GM12878 (cell line): ENCODE measurements around the gene SOBP. TPM values are rescaled to one million over a fixed set of nuclear protein-coding genes. Genes with fewer than 3 reads are reported as not detected.

ENCODE experiments used
- ATAC-seq: fragments of 200-7000 bp; cut with Tn5 transposase; 3 replicates; pipeline ENCODE4 v1.9.1; 2020; ENCODE audit warnings: mild to moderate bottlenecking, moderate library complexity
- BruUV-seq: library from RNA; stranded (reverse); fragments of 400-500 nt; replicated peaks from 2 replicates; lab custom pipeline; 2021; lab: Mats Ljungman, UMichigan
- CTCF ChIA-PET: fragments of 300-600 bp; sonication (Branson Sonifier 250); formaldehyde crosslinking; extraction: SDS; loops from one replicate; lab custom pipeline; 2021; ENCODE audit warnings: inconsistent platforms; lab: Yijun Ruan, JAX
- POLR2A ChIA-PET: fragments of 350-600 bp; formaldehyde crosslinking; extraction: SDS; loops from one replicate; lab custom pipeline; 2021; ENCODE audit warnings: inconsistent platforms; lab: Charles Lee
- RAD21 ChIA-PET: fragments of 300-600 bp; sonication (Branson Sonifier 250); formaldehyde crosslinking; loops from one replicate; lab custom pipeline; 2023; ENCODE audit warnings: antibody characterized with exemption; ENCODE audit not compliant: unreplicated experiment; lab: Charles Lee
- SMC1A ChIA-PET: fragments of 300-600 bp; sonication (Branson Sonifier 250); formaldehyde crosslinking; loops from one replicate; lab custom pipeline; 2023; ENCODE audit not compliant: unreplicated experiment, uncharacterized antibody; lab: Charles Lee
- DNase-seq: peaks from one replicate; pipeline ENCODE4 v3.0.0-alpha.2; 2011; ENCODE audit warnings: low read depth, low spot score
- FAIRE-seq: peaks from 3 replicates; lab custom pipeline; 2011; peaks lifted over from hg19 to GRCh38; lab: Jason Lieb, UNC
- H2AFZ ChIP-seq: 2 replicates; pipeline ENCODE4 v1.6.0; 2011; ENCODE audit warnings: low read depth, low read length, control low read depth; ENCODE audit not compliant: control insufficient read depth
- H3K27ac ChIP-seq: 2 replicates; pipeline ENCODE4 v1.5.1; 2011; ENCODE audit warnings: control low read depth; ENCODE audit not compliant: control insufficient read depth, insufficient read depth
- H3K27me3 ChIP-seq, 2 experiments: replicated peaks in 1 of 2; 2 replicates each; pipeline versions ENCODE4 v1.6.0 to v1.6.1; 2011; ENCODE audit warnings: low read length in 1 of 2; ENCODE audit not compliant: control insufficient read depth in 2 of 2, insufficient read depth in 2 of 2
- H3K36me3 ChIP-seq, 2 experiments: 2 replicates each; pipeline ENCODE4 v1.5.1; 2011; ENCODE audit warnings: low read length in 1 of 2; ENCODE audit not compliant: control insufficient read depth in 2 of 2, insufficient read depth in 2 of 2
- H3K4me1 ChIP-seq: 2 replicates; pipeline ENCODE4 v1.6.1; 2011; ENCODE audit warnings: mild to moderate bottlenecking, low read length, moderate library complexity, mixed read lengths; ENCODE audit not compliant: control insufficient read depth, insufficient read depth
- H3K4me2 ChIP-seq: 2 replicates; pipeline ENCODE4 v1.6.0; 2011; ENCODE audit warnings: control low read depth; ENCODE audit not compliant: control insufficient read depth, insufficient read depth
- H3K4me3 ChIP-seq: fragments of 200-600 bp; sonication (generic); 2 replicates; pipeline ENCODE4 v1.5.1; 2016
- H3K79me2 ChIP-seq: 2 replicates; pipeline ENCODE4 v1.6.0; 2011; ENCODE audit warnings: low read length; ENCODE audit not compliant: control insufficient read depth, insufficient read depth
- H3K9ac ChIP-seq: 2 replicates; pipeline ENCODE4 v1.8.0; 2011; ENCODE audit warnings: low read length, control low read depth, mixed read lengths; ENCODE audit not compliant: control insufficient read depth, insufficient read depth
- H3K9me3 ChIP-seq: replicated peaks from 3 replicates; pipeline ENCODE4 v1.5.1; 2011; ENCODE audit warnings: mild to moderate bottlenecking, low read length; ENCODE audit not compliant: control insufficient read depth, insufficient read depth
- H4K20me1 ChIP-seq: 2 replicates; pipeline ENCODE4 v1.6.0; 2011; ENCODE audit not compliant: control insufficient read depth, insufficient read depth
- DPF2 ChIP-seq: fragments of 450-650 bp; IDR thresholded peaks from 2 replicates; pipeline ENCODE4 v1.6.1; 2017; ENCODE audit warnings: mild to moderate bottlenecking
- FOS ChIP-seq: IDR thresholded peaks from 3 replicates; pipeline ENCODE4 v1.6.1; 2011; ENCODE audit warnings: borderline replicate concordance; ENCODE audit not compliant: insufficient read length; ENCODE audit errors: extremely low read depth
- KDM1A ChIP-seq: fragments of 200-600 bp; sonication (generic); IDR thresholded peaks from 2 replicates; pipeline ENCODE4 v1.6.1; 2016; ENCODE audit warnings: borderline replicate concordance
- MTA2 ChIP-seq: fragments of 450-650 bp; IDR thresholded peaks from 2 replicates; pipeline ENCODE4 v1.6.1; 2016; ENCODE audit warnings: low read depth, mild to moderate bottlenecking, moderate library complexity
- NBN ChIP-seq: fragments of 450-650 bp; IDR thresholded peaks from 2 replicates; pipeline ENCODE4 v1.6.1; 2016
- NR2F1 ChIP-seq: fragments of 450-650 bp; conservative IDR thresholded peaks from 2 replicates; pipeline ENCODE4 v1.6.1; 2017; ENCODE audit warnings: mild to moderate bottlenecking
- SMC3 ChIP-seq: IDR thresholded peaks from 2 replicates; pipeline ENCODE4 v1.6.1; 2011; ENCODE audit warnings: low read length, improper control_type of control experiment, borderline replicate concordance
- WGBS: methylation state at CpG from one replicate; pipeline ENCODE4 v1.1.6; 2016; ENCODE audit warnings: low lambda C conversion rate; ENCODE audit not compliant: insufficient replicate concordance, insufficient coverage; ENCODE audit errors: missing lambda C conversion rate; 5-methylcytosine and 5-hydroxymethylcytosine counted together
- in situ Hi-C: fragments of 300-500 bp; cut with MboI; formaldehyde crosslinking; loops from 9 replicates; pipeline ENCODE4 v1.14.3; 2018; ENCODE audit warnings: mixed read lengths
- intact Hi-C: fragments of 100-400 bp; cut with micrococcal nuclease; formaldehyde crosslinking; loops from one replicate; pipeline ENCODE4 v1.14.2; 2022; ENCODE audit not compliant: unreplicated experiment
- polyA plus RNA-seq, 11 experiments: library from polyadenylated mRNA; depleted of rRNA in 4 of 11; unstranded in 6 of 11; stranded (reverse) in 5 of 11; fragments of >200 nt; fragmentation: Nextera tagmentation in 4 of 11; fragmentation: Illumina TruSeq in 1 of 11; extraction: Ambion mirVana in 4 of 11; extraction: Trizol in 1 of 11; gene quantifications; 1 replicate in 1 of 11; 2 replicates in 10 of 11; pipeline versions ENCODE4 v1.2.1 to v1.2.3, GENCODE V29; 2011 to 2016; ENCODE audit warnings: inconsistent platforms in 2 of 11, missing spikeins in 2 of 11, low read depth in 1 of 11
- total RNA-seq, 4 experiments: library from RNA; depleted of rRNA in 3 of 4; stranded (reverse); fragments of >200 nt in 3 of 4; fragmentation: Illumina TruSeq in 1 of 4; extraction: Trizol in 1 of 4; gene quantifications; 2 replicates each; pipeline versions ENCODE4 v1.2.1 to v1.2.3, GENCODE V29; 2013 to 2021
- TF ChIP-seq, protein P1 (sequence below): IDR thresholded peaks from 2 replicates; pipeline ENCODE4 v1.6.1; 2012; ENCODE audit warnings: mild to moderate bottlenecking, low read depth, low read length
- TF ChIP-seq, protein P2 (sequence below): fragments of 450-650 bp; IDR thresholded peaks from 2 replicates; pipeline ENCODE4 v1.6.1; 2016; ENCODE audit warnings: mild to moderate bottlenecking, moderate library complexity, borderline replicate concordance

Gene SOBP
- total and polyA plus RNA-seq, 10 of the 15 experiments (the other 5 are each of a cell fraction or from before 2014, with no cell fraction given) = 0.49 to 1.9 (median 0.78) TPM

DNA sequence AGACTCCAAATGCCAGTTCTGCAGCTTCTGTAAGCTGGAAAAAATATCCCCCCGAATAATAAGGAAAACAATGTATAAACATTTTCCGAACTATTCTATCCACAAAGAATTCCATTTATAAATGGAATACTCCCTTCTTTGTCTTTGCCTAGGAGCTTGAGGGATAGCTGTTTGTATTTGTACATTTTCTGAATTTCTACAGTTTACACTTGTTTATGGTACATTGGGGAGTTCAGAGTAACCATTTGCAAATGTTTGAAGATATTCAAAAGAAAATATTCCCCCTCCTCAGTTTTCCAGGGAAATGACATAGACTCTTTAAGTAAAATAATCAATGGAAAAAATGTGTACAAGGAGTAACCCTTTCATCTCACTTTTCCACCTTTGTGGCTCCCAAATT lies 149.6 kb downstream of the SOBP start:
- H4K20me1 ChIP-seq = no peaks in the 10 kb centered on the region
- no peaks in the 10 kb centered on the region for H3K36me3 ChIP-seq
- no TSS peak for BruUV-seq
- intact Hi-C loops = no loop called here
- H3K79me2 ChIP-seq = no peaks in the 10 kb centered on the region
- peaks cover 11% of the 10 kb centered on the region for H3K4me1 ChIP-seq
- no peak overlapping the region for H3K27ac ChIP-seq
- no peak overlapping the region for H2AFZ ChIP-seq
- DNase-seq (no peak), FAIRE-seq (no peak), ATAC-seq (no peak)
- ChIA-PET RAD21 (no interaction called here), POLR2A (interaction anchor here (1.3 kb wide), 1 partner anchor 12 kb away, joined by 4 read pairs; no protein-coding TSS in a partner anchor), SMC1A (no interaction called here), CTCF (interaction anchor here (1.2 kb wide), 2 partner anchors 16 to 100 kb away, joined by 3 read pairs; no protein-coding TSS in a partner anchor)
- H3K4me3 ChIP-seq = no peak overlapping the region
- H3K9ac ChIP-seq = no peak overlapping the region
- H3K27me3 ChIP-seq = peaks cover 0 to 2% of the 10 kb centered on the region in 2 experiments; a peak in 2 of 4 replicates
- WGBS = 14% methylated on average over 2 of the region's 2 CpGs
- no peaks in the 10 kb centered on the region for H3K9me3 ChIP-seq
- TF ChIP-seq, protein P1, sequence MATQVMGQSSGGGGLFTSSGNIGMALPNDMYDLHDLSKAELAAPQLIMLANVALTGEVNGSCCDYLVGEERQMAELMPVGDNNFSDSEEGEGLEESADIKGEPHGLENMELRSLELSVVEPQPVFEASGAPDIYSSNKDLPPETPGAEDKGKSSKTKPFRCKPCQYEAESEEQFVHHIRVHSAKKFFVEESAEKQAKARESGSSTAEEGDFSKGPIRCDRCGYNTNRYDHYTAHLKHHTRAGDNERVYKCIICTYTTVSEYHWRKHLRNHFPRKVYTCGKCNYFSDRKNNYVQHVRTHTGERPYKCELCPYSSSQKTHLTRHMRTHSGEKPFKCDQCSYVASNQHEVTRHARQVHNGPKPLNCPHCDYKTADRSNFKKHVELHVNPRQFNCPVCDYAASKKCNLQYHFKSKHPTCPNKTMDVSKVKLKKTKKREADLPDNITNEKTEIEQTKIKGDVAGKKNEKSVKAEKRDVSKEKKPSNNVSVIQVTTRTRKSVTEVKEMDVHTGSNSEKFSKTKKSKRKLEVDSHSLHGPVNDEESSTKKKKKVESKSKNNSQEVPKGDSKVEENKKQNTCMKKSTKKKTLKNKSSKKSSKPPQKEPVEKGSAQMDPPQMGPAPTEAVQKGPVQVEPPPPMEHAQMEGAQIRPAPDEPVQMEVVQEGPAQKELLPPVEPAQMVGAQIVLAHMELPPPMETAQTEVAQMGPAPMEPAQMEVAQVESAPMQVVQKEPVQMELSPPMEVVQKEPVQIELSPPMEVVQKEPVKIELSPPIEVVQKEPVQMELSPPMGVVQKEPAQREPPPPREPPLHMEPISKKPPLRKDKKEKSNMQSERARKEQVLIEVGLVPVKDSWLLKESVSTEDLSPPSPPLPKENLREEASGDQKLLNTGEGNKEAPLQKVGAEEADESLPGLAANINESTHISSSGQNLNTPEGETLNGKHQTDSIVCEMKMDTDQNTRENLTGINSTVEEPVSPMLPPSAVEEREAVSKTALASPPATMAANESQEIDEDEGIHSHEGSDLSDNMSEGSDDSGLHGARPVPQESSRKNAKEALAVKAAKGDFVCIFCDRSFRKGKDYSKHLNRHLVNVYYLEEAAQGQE = no peak
- TF ChIP-seq NR2F1 = no peak
- TF ChIP-seq NBN = no peak
- TF ChIP-seq DPF2 = no peak
- TF ChIP-seq, protein P2, sequence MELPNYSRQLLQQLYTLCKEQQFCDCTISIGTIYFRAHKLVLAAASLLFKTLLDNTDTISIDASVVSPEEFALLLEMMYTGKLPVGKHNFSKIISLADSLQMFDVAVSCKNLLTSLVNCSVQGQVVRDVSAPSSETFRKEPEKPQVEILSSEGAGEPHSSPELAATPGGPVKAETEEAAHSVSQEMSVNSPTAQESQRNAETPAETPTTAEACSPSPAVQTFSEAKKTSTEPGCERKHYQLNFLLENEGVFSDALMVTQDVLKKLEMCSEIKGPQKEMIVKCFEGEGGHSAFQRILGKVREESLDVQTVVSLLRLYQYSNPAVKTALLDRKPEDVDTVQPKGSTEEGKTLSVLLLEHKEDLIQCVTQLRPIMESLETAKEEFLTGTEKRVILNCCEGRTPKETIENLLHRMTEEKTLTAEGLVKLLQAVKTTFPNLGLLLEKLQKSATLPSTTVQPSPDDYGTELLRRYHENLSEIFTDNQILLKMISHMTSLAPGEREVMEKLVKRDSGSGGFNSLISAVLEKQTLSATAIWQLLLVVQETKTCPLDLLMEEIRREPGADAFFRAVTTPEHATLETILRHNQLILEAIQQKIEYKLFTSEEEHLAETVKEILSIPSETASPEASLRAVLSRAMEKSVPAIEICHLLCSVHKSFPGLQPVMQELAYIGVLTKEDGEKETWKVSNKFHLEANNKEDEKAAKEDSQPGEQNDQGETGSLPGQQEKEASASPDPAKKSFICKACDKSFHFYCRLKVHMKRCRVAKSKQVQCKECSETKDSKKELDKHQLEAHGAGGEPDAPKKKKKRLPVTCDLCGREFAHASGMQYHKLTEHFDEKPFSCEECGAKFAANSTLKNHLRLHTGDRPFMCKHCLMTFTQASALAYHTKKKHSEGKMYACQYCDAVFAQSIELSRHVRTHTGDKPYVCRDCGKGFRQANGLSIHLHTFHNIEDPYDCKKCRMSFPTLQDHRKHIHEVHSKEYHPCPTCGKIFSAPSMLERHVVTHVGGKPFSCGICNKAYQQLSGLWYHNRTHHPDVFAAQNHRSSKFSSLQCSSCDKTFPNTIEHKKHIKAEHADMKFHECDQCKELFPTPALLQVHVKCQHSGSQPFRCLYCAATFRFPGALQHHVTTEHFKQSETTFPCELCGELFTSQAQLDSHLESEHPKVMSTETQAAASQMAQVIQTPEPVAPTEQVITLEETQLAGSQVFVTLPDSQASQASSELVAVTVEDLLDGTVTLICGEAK = no peak
- no peak for TF ChIP-seq SMC3
- TF ChIP-seq KDM1A = no peak
- TF ChIP-seq MTA2 = no peak
- TF ChIP-seq FOS = no peak
- no peak overlapping the region for H3K4me2 ChIP-seq
- in situ Hi-C loops = no loop called here
